Right atrium auricular region (tissue), 2 donors: Measurements from ENCODE around the gene TSPAN18. TPM values are rescaled to one million over a fixed set of nuclear protein-coding genes. Genes with fewer than 3 reads are reported as not detected.

Experiments
- DNase-seq: peaks from one replicate; pipeline ENCODE4 v3.0.0-alpha.2; 2019; ENCODE audit warnings: low spot score
- H3K27ac ChIP-seq, 2 donors: fragments of 200-600 bp; sonication (generic); 1 replicate in 1 of 2; 2 replicates in 1 of 2; pipeline ENCODE4 v1.5.1; 2016 to 2019
- H3K27me3 ChIP-seq, 2 donors: fragments of 200-600 bp; sonication (generic); one replicate each; pipeline versions ENCODE4 v1.5.1 to v1.6.0; 2017 to 2019
- H3K36me3 ChIP-seq: fragments of 200-600 bp; sonication (generic); one replicate; pipeline ENCODE4 v1.5.1; 2016
- H3K4me1 ChIP-seq, 2 donors: fragments of 200-600 bp; sonication (generic); one replicate each; pipeline versions ENCODE4 v1.5.1 to v1.6.0; 2017 to 2019
- H3K4me3 ChIP-seq, 2 donors: fragments of 200-600 bp; sonication (generic); 1 replicate in 1 of 2; 2 replicates in 1 of 2; pipeline ENCODE4 v1.5.1; 2017 to 2019; ENCODE audit warnings: mild to moderate bottlenecking in 1 of 2, moderate library complexity in 1 of 2
- H3K9me3 ChIP-seq, 2 donors: fragments of 200-600 bp; sonication (generic); one replicate each; pipeline ENCODE4 v1.5.1; 2019
- total RNA-seq, 2 donors: library from RNA; depleted of rRNA; stranded (reverse); fragments of >200 nt; gene quantifications; one replicate each; pipeline ENCODE4 v1.1.0, GENCODE V29; 2016
- TF ChIP-seq, protein P1 (sequence below), 2 donors: fragments of 200-600 bp; sonication (generic); IDR thresholded peaks; one replicate each; pipeline ENCODE4 v1.5.1; 2019; ENCODE audit warnings: antibody characterized with exemption in 2 of 2

Gene TSPAN18
- total RNA-seq, 2 donors from 2014 or later: 76.3 to 79.3 TPM

DNA sequence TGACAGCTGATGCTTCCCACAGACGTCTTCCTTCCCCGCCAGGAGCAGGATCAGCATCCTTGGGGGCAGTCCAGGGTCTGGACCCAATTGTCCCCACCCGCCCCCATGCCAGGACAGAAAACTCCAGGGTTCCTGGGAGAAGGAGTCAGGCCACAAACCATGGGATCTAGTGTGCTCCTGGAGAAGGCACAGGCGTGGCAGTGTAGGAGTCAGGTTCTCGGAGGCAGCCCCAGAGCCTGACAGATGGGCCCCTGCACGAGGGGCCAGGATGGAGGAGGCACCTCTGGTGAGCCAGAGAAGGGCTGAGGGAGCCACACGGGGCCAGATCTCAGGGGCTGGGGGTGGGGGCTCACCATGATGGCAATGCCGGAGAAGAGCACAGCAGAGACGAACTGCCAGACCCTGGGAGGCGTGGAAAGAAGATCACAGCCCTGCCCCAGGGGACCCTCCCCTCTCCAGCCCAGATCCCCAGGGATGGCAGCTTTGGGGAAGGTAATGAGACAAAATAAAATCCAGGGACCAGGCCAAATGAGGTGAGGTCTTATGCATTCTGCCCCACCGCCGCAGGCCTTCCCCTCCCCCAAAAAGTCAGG, 210.3 kb downstream of the TSPAN18 start:
- DNase-seq: no peak
- no peaks in the 10 kb centered on the region for H3K27me3 ChIP-seq
- peaks cover 25% of the 10 kb centered on the region for H3K36me3 ChIP-seq
- H3K27ac ChIP-seq: no peak overlapping the region
- peaks cover 0 to 37% of the 10 kb centered on the region in 2 donors for H3K4me1 ChIP-seq
- TF ChIP-seq, protein P1, sequence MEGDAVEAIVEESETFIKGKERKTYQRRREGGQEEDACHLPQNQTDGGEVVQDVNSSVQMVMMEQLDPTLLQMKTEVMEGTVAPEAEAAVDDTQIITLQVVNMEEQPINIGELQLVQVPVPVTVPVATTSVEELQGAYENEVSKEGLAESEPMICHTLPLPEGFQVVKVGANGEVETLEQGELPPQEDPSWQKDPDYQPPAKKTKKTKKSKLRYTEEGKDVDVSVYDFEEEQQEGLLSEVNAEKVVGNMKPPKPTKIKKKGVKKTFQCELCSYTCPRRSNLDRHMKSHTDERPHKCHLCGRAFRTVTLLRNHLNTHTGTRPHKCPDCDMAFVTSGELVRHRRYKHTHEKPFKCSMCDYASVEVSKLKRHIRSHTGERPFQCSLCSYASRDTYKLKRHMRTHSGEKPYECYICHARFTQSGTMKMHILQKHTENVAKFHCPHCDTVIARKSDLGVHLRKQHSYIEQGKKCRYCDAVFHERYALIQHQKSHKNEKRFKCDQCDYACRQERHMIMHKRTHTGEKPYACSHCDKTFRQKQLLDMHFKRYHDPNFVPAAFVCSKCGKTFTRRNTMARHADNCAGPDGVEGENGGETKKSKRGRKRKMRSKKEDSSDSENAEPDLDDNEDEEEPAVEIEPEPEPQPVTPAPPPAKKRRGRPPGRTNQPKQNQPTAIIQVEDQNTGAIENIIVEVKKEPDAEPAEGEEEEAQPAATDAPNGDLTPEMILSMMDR (IDR thresholded peaks at IDR 0.05): no peak
- H3K9me3 ChIP-seq: no peaks in the 10 kb centered on the region
- H3K4me3 ChIP-seq: no peak overlapping the region

DNA sequence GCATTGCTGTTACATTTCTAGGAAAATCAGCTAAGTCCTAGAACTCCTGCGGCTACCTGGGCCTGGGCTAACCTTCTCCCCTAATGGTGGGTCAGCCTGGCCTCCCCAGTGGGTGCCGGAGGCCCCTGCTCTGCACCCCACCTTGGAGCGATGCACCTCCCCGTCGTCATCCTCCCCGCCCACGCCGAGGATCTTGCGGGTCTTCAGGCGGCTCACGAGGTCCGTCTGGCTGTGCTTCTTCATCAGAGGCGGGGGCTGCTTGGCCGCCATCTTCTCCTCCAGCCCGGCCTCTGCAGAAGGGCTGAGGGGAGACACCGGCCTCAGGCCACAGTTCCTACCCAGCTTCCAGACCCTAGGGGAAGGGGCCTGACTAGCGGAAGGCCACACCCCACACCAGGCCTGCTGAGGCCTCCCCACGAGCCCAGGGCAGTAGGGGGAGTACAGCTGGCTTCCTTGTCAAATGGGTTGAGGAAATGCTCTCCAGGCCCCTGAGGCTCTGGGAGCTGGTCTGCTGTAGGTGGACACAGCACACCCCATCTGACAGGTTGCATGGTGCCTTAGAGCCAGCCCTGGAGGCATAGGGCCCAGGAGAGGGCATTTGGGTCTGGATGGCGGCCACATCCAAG, 211.4 kb downstream of the TSPAN18 start:
- Histone ChIP-seq H3K27me3 (no peaks in the 10 kb centered on the region), H3K9me3 (no peaks in the 10 kb centered on the region), H3K4me1 (peaks cover 0 to 44% of the 10 kb centered on the region in 2 donors), H3K4me3 (no peak overlapping the region), H3K27ac (no peak overlapping the region), H3K36me3 (peaks cover 25% of the 10 kb centered on the region)
- DNase-seq: no peak
- TF ChIP-seq, protein P1 (IDR thresholded peaks at IDR 0.05): no peak

DNA sequence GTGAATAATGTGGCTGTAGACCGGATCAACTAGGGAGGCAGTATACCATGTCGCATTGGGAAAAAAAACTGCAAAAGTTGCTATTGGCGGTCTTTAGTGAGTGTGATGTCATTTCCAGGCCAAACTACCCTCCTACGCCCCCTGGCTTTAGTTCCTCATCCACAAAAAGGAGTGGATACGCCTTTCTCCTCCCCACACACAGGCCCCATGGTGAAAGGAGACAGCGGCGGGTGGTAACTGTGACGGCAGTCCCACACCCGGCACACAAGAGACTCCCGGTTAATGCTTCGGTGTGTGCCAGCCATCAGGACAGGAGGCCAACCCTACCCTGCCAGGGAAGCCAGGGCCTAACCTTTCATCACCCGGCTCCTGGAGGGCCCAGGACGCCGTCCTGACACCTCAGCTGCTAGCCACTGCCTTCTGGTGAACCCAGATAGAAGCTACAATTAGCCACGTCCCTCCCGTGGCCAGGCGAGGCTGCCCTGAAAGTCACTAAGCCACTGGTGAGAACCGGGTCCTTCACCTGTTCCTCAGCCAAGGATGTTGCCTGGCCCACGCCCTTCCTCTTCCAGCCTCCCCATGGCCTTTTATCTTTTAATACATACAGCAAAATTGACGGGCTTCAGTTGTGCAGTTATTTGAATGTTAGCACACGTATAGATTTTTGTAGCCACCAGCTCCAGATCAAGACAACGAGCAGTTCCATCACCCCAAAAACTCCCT, 213.1 kb downstream of the TSPAN18 start:
- peaks cover 0 to 49% of the 10 kb centered on the region in 2 donors for H3K4me1 ChIP-seq
- H3K36me3 ChIP-seq: peaks cover 13% of the 10 kb centered on the region
- H3K27ac ChIP-seq: peak overlapping the region; percentile 54 to 65
- no peaks in the 10 kb centered on the region for H3K9me3 ChIP-seq
- H3K27me3 ChIP-seq: no peaks in the 10 kb centered on the region
- TF ChIP-seq, protein P1 (IDR thresholded peaks at IDR 0.05): peak; percentile 21 to 57
- peak; percentile 80 for DNase-seq
- H3K4me3 ChIP-seq: no peak overlapping the region

DNA sequence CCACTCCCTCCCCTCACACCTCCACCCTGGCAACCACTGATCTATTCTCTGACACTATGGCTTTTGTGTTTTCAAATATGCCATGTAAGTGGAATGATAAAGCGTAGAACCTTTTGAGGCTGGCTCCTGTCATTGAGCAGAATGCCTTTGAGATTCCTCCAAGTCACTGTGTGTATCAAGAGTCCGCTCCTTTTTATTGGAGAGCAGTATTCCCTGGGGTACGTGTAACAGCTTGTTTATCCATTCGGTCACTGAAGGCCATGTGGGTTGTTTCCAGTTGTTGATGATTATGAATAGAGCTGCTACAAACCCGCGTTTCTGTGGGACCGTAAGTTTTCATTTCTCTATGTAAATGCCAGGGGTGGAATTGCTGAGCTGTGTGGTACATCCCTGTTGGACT, 213.6 kb downstream of the TSPAN18 start:
- DNase-seq: no peak
- Histone ChIP-seq H3K4me1 (peaks cover 0 to 54% of the 10 kb centered on the region in 2 donors), H3K9me3 (no peaks in the 10 kb centered on the region), H3K4me3 (no peak overlapping the region), H3K36me3 (peaks cover 9% of the 10 kb centered on the region), H3K27ac (peak overlapping the region; percentile 54 to 65), H3K27me3 (no peaks in the 10 kb centered on the region)
- TF ChIP-seq, protein P1 (IDR thresholded peaks at IDR 0.05): no peak

DNA sequence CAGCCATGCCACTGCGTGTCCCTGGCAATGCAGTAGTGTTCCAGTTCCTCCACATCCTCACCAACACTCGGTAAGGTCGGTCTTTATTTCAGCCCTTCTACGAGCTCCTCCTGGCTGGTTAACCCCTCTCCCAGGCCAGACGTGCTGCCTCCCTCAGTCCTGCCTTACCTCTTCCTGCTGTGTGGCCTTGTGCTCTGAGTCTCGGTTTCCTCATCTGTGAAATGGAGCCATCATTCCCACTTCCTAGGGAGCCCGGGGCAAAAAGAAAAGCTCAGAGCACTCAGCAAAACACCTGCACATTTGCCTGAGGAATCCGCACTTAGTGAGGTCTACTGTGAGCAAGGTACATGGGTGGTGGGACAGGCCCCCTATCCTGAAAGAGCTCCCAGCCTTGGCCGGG, 214.1 kb downstream of the TSPAN18 start:
- Histone ChIP-seq H3K4me1 (peaks cover 0 to 59% of the 10 kb centered on the region in 2 donors), H3K27ac (peak overlapping the region; percentile 54 to 65), H3K27me3 (no peaks in the 10 kb centered on the region), H3K9me3 (no peaks in the 10 kb centered on the region), H3K4me3 (no peak overlapping the region), H3K36me3 (peaks cover 9% of the 10 kb centered on the region)
- TF ChIP-seq, protein P1 (IDR thresholded peaks at IDR 0.05): no peak
- no peak for DNase-seq
